HG02943 (cell line): ENCODE measurements around the gene GPA33.

Experiments used
- ATAC-seq: cut with Tn5 transposase; IDR thresholded peaks from one replicate; pipeline ENCODE4 v1.9.1; 2021; ENCODE audit warnings: mild to moderate bottlenecking, low read depth, moderate library complexity; ENCODE audit not compliant: unreplicated experiment

Gene GPA33, protein sequence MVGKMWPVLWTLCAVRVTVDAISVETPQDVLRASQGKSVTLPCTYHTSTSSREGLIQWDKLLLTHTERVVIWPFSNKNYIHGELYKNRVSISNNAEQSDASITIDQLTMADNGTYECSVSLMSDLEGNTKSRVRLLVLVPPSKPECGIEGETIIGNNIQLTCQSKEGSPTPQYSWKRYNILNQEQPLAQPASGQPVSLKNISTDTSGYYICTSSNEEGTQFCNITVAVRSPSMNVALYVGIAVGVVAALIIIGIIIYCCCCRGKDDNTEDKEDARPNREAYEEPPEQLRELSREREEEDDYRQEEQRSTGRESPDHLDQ

DNA sequence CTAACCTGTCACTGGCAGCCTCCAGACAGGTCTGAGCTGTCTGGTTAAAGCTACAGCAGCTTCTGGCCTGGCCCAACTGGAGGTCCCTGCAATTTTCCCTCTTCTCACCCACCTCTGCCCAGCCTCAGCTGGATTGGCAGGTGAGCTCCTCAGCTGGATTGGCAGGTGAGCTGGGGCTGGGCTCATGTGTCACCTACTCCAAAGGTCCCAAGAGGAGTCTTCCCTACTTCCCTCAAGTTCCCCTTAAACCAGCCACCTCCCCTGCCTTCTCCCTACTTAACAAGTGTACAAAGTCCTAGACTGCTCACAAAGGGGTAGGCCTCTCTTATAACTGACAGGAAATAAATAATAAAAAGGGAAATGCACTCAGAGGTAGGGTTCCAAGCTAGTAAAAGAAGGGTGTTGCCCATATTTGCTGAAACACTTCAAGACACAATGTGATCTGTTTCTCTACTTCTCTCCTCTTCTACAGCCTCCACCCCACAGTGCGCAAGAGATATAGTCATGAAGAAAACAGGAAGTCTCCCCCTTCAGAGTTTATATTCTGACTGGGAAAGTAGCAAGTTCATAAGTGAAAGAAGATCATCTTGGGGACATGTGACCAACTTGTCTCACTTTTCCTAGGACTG is at the start of gene GPA33:
TSS of gene GPA33 (minus strand) at position 64 of the 629 bp plus-strand sequence. CDS start 90 bp downstream, outside the sequence.
- ATAC-seq, result no peak

DNA sequence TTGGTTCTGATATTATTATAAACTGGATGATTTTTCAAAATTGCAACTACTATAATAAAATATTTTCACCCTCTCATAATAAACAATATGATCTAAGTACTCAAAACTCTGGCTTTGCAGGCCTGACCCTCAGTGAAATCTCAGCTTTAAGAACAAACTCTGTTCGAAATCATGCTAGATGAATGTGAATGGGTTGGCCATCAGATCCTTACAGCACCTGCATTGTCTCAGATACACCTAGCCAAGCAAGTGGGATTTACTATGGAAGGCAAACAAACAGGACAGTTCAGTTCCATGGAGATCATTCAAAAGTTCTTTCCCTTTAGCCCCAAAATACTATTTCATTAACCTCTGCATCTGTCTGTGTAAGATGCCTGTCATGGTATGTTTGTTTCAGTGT is 48.5 kb upstream of the GPA33 start:
- ATAC-seq, result no peak

DNA sequence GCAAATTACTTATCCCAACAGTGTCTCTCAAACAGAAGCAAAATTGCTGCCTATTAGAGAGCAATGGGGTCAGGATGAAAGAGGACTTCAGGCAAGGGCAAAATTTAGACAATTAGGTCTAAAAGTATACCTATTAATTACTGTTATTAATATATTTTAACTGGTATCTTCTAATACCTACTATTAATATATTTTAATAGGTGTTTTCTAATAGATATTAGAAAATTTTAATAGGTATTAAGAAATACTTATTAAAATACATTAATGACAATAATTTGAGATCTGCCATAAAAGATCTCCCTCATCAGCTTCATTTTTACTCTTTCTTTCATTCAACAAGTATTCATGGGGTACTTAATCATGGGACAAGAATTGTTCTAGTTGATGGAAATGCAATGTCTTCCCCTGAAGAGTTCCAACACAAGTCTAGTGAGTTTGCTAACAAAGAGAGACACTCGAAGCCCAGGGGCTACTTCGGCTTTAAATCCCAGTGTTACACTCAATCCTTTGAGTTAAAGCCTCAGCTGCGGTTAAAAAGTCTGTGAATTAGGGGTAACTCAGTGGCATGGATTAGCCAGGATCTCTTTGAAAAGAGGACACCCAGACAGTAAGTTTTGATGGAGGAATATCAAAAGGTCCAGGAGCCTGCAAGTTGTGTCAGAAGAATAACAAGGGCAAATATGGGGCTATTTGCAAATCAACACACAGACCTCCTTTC is 47.8 kb upstream of the GPA33 start:
- no peak for ATAC-seq

DNA sequence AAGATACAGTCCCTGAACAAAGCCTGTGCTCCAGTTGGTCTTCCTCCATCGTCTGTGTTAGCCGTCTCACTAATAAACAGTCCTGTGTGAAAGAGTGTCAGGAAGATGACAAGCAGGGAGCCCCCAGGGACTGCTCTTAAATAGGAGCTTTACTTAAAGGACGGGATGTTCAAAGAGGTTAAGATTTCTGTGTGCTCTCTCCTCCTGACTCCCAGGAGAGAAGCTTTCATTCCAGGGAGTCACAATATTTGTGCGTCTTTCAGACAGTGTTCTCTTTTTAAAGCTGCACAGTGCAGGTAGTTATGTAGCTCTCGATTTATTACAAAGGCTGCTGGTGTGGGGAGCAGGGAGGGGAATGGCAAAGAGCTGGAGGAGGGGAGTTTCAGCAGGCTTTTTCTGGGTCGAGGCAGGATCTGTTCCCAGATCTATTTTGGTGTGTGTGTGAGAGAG is 47.2 kb upstream of the GPA33 start:
- no peak for ATAC-seq

DNA sequence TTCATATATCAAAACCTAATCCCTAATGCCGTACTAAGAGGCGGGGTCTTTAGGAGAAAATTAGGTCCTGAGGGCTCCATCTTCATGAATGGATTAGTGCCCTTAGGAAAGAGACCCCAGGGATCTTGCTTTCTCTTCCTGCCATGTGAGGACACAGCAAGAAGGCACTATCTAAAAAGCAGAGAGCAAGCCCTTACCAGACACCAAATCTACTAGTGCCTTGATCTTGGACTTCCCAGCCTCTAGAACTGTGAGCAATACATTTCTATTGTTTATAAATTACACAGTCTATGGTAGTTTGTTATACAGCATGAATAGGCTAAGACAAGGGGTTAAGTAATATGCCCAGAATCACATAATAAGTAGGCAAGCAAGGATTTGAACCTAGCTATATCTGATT is 46.6 kb upstream of the GPA33 start:
- no peak for ATAC-seq

DNA sequence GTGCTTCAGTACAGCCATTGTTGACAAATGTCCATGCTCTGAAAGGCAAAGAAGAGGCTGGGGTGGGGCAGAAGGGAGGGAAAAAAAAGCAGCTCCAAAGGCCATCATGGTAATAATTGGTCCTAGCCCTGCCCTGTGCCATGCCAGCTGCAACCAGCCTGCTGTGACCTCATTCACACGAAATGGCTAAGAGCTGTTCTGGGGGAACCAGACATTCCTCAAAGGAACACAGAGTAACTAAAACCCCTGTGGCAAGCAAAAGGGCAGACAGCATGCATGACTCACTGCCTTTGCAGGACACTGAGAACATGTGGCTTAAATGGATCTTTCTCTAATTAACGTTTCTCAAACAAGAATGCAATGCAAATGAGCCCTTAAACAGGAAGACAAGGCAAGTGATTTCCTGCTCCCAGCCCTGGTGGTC is 46.0 kb upstream of the GPA33 start:
- ATAC-seq, result no peak

DNA sequence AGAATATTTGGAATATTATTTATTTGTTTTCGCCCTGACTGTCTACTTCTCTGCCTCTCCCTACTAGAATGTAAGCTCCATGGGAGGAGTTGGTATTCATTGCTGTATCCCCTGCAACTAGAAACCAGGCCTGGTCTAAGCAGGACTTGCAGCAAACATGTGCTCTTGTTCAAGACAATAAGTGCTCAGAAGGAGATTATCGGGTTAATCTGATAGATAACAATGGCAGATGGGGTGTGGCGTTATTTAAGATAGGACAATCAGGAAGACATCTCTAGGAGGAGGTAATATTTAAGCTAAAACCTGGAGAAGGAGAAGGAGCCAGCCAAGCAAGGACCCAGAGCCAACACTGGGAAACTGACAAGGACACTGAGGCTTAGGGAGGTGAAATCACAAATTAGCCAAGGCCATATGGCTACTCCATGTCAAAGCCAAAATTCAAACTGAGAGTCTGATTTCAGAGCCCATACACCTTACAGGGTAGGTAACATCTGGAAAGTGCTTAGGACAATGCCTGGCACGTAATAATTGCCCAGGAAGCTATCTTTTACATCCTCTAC is 45.2 kb upstream of the GPA33 start:
- ATAC-seq, result no peak

DNA sequence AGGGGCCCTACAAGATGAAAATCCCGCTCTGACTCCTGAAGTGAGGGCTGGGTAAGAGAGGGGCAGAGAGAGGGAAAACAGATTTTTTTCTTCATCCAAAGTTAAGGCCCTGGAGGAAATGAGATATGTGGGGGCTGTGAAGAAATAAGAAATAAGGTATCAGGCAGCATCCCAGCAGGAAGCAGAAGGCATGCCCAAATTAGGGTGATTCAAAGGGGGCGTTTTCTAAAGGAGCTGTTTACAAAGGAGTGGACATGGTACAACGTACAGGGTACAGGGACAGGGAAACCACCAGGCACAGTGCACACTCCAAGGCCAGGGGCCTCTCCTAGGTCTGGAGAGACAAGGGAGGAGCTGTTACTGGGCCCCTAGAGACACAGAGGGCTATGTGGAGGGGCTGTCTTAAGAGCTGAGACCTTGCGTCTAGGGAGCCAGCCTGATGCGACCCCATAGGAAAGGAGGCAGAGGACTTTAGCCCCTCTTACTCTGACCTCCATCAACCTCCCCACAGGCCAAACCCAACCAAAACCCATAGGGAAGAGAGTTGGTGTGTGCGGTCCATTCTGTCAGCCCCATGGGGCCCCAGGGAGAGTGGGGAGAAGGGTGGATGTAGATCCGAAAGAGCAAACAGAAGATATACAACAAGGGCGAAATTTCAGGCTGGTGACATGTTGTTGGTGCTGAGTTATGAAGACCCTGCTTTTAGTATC is 42.3 kb upstream of the GPA33 start:
- ATAC-seq, result no peak

DNA sequence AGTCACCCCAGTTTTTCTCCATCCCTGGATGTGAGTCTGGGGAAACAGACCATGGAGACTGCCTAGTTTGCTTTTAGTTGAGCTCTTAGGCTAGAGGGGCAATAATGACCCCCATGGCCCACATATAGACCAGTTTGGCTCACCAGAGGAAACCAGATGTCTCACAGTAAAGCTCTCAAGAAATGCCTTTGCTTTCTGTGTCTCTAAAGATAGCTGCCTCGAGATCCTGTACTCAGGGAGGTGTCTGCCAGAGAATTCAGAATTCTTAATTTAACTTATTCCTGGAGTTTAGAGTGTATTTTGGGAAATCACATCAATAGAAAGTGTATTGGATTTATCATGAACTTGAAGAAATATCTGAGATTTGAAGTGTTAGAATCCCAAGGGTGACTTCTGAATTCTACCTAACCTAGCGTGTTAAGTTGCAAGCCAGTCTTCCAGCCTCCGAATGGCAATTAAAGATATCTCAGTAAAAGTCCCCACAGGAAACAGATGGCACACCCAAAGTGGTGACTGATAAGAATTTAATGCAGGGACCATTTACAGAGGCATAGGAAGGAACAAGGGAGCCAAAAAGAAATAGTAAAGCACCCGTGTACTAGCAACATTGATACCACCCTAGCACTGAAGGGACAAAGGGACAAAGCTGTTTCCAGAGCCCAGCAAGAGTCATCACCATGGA is 40.8 kb upstream of the GPA33 start:
- ATAC-seq, result no peak

DNA sequence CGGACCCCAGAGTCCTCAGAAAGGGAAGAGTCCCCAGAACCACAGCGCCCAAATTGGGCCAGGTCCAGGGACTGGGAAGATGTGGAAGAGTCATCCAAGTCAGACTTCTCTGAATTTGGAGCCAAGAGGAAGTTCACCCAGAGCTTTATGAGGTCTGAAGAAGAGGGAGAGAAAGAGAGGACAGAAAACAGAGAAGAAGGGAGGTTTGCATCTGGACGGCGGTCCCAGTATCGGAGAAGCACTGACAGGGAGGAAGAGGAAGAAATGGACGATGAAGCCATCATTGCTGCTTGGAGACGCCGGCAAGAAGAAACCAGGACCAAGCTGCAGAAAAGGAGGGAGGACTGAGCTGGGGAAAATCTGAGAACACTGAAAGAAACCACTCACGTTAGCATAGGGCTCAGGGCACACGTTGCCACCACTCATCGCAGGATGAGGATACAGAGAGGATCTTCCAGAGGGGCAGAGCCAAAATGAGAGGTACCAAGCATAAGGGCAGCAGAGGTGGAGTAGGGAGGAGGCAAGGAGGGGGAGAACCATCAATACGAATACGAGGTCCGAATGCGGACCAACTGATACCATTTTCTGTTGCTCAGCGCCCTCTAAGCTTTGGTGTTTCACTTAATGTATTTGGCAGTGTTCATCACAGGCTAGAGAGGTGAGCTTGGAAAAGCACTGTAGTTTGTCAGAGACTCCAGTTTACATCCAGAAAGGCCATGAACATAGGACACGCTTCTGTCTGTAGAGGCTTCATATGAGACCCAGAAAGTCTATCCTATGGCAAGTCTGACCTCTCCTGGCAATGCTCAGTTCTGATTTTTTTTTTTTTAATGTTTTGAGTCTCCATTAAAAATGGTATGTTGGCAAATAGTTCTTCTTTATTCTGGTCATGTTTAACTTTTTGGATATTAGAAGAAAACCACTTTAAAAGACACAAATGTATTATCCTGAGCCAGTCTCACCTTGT is 38.4 kb upstream of the GPA33 start:
- no peak for ATAC-seq

DNA sequence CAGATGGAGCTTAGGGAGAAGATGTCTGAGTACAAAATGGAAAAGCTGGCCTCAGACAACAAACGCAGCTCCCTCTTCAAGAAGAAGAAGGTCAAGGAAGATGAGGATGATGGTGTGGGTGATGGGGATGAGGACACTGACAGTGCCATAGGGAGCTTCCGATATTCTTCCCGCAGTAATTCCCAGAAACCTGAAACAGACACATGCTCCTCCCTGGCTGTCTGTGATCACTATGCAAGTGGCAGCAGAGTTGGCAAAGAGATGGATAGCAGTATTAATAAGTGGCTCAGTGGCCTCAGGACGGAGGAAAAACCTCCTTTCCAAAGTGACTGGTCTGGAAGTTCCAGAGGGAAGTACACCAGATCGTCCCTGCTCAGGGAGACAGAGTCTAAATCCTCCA is 37.5 kb upstream of the GPA33 start:
- ATAC-seq, result no peak

DNA sequence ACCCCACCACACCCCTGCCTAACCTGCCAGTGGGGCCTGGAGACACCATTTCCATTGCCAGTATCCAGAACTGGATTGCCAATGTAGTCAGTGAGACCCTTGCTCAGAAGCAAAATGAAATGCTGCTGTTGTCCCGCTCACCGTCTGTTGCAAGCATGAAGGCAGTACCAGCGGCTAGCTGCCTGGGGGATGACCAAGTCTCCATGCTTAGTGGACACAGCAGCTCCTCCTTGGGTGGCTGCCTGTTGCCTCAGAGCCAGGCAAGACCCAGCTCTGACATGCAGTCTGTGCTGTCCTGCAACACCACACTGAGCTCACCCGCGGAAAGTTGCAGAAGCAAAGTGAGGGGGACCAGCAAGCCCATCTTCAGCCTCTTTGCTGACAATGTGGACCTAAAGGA is 37.1 kb upstream of the GPA33 start:
- ATAC-seq, result no peak

DNA sequence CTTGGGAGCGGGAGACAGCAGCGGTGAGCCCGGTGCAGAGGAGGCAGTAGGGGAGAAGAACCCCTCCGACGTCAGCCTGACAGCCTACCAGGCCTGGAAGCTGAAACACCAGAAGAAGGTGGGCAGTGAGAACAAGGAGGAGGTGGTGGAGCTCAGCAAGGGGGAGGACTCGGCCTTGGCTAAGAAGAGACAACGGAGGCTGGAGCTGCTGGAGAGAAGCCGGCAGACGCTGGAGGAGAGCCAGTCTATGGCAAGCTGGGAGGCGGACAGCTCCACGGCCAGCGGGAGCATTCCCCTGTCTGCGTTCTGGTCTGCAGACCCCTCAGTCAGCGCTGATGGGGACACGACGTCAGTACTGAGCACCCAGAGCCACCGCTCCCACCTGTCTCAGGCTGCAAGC is 36.6 kb upstream of the GPA33 start:
- ATAC-seq, result no peak

DNA sequence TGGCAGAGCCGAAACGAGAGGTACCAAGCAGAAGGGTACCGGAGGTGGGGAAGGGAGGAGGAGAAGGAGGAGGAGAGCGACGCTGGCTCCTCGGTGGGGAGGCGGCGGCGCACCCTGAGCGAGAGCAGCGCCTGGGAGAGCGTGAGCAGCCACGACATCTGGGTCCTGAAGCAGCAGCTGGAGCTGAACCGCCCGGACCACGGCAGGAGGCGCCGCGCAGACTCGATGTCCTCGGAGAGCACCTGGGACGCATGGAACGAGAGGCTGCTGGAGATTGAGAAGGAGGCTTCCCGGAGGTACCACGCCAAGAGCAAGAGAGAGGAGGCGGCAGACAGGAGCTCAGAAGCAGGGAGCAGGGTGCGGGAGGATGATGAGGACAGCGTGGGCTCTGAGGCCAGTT is 36.1 kb upstream of the GPA33 start:
- ATAC-seq, result no peak

DNA sequence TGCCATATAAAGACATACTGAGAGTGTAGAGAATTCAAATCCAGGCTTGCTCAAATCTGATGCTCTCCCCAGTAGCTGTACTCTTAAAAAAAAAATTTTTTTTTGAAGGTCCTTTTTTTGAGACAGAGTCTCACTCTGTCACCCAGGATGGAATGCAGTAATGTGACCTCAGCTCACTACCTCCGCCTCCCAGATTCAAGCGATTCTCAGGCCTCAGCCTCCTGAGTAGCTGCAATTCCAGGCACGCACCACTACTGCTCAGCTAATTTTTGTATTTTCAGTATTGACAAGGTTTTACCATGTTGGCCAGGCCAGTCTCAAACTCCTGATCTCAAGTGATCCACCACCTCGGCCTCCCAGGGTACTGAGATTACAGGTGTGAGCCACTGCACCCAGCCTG is 32.4 kb upstream of the GPA33 start:
- no peak for ATAC-seq

DNA sequence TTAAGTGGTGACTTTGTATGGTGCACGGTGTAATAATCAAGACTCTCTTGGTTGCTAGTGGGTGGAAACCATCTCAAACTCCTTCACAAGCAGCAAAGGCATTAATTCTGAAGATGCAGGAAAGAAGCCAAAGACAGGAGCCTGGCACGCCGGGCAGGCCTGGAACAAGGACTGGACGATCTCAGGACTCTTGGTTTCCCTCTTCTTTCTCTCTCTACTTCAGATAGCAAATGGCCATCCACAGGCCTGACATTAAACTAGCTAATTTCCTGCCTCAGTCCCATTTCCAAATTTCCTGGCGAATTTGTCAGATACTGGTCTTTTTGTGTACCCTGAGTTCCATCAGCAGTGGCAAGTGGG is 31.9 kb upstream of the GPA33 start:
- ATAC-seq, result no peak

DNA sequence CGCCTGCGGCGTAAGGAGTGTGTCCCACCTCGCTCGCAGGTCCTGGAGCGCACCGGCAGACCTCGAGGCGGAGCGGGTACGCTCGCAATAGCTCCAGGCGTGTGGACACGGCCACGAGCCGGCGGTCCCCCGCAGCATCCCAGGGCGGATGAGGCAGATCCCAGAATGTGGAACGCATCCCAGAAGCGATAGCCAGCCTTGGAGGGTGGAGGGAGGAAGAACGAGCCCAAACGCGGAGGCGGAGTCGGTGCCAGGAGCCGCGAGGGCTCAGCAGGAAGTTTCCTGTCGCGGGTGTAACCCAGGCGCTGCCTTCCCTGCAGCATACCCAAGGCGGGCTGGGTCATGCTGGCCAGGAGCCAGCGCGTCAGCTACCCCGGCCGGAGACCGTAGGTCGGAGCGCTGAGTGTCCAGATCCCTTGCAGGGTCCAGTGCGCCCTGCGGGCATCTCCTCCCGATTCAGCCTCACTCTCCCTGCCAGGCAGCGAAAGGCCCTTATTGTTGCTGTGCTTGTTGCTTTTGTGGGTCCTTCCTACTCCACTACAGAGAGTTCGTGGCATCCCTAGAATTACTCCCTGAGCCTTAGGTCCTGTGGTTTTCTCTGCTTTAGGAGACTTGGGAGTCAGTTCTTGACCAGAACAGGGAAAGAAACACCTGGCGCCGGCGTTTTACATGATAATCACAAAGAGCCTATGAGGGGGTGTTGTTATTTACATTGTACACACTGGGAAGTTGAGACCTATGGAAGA is 31.4 kb upstream of the GPA33 start:
- ATAC-seq, result no peak

DNA sequence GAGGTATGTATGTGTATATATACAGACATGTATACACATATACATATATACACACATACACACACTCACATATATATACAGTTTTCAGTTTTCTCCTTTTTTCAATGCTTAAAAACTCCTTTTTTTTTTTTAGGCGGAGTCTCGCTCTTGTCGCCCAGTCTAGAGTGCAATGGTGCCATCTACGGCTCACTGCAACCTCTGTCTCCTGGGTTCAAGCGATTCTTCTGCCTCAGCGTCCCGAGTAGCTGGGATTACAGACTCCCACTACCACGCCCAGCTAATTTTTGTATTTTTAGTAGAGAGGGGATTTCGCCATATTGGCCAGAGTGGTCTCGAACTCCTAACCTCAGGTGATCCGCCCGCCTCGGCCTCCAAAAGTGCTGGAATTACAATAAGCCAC is 30.7 kb upstream of the GPA33 start:
- ATAC-seq, result no peak
